HepG2 (cell line): ENCODE results near the gene VGLL4. TPM values are rescaled to one million over a fixed set of nuclear protein-coding genes. Genes with fewer than 3 reads are reported as not detected.

Experiments
- ATAC-seq: fragments of 200-7000 bp; cut with Tn5 transposase; 3 replicates; pipeline ENCODE4 v1.9.1; 2020; ENCODE audit warnings: mild to moderate bottlenecking, moderate library complexity
- BruUV-seq: library from RNA; stranded (reverse); fragments of 400-500 nt; replicated peaks from 2 replicates; lab custom pipeline; 2021; lab: Mats Ljungman, UMichigan
- CTCF ChIA-PET: fragments of 300-600 bp; formaldehyde crosslinking; extraction: SDS; loops from one replicate; lab custom pipeline; 2021; ENCODE audit warnings: low total read pairs, inconsistent platforms, low intra/inter-chr PET ratio; lab: Yijun Ruan, JAX
- POLR2A ChIA-PET: fragments of 350-600 bp; sonication (Branson Sonifier 250); formaldehyde crosslinking; loops from one replicate; lab custom pipeline; 2020; ENCODE audit warnings: antibody characterized with exemption, inconsistent platforms; lab: Yijun Ruan, JAX
- DNase-seq: peaks from one replicate; pipeline ENCODE4 v3.0.0-alpha.2; 2015; ENCODE audit warnings: low spot score
- FAIRE-seq: peaks from 3 replicates; lab custom pipeline; 2011; peaks lifted over from hg19 to GRCh38; lab: Jason Lieb, UNC
- H2AFZ ChIP-seq: one replicate; pipeline ENCODE4 v1.6.1; 2011; ENCODE audit warnings: low read length, inconsistent platforms
- H3K27ac ChIP-seq: fragments of 300-600 bp; 3 replicates; pipeline ENCODE4 v1.8.0; 2011; ENCODE audit warnings: mixed run types, mild to moderate bottlenecking, mixed read lengths, low read length, inconsistent platforms; ENCODE audit not compliant: insufficient read depth; ENCODE audit errors: extremely low read length
- H3K27me3 ChIP-seq, 2 experiments: fragments of 200-600 bp in 1 of 2; 2 replicates in 1 of 2; 3 replicates in 1 of 2; pipeline versions ENCODE4 v1.6.0 to v1.8.0; 2011; ENCODE audit warnings: low read length in 2 of 2, mild to moderate bottlenecking in 2 of 2, moderate library complexity in 2 of 2, inconsistent platforms in 1 of 2; ENCODE audit not compliant: insufficient read depth in 2 of 2, control insufficient read depth in 1 of 2
- H3K36me3 ChIP-seq, 2 experiments: fragments of 200-600 bp in 1 of 2; replicated peaks in 1 of 2; 2 replicates in 1 of 2; 3 replicates in 1 of 2; pipeline versions ENCODE4 v1.5.1 to v1.8.0; 2011; ENCODE audit warnings: low read length in 2 of 2, inconsistent platforms in 1 of 2; ENCODE audit not compliant: insufficient read depth in 2 of 2, control insufficient read depth in 1 of 2
- H3K4me1 ChIP-seq: 2 replicates; pipeline ENCODE4 v1.5.1; 2012; ENCODE audit warnings: low read length, inconsistent platforms; ENCODE audit not compliant: insufficient read depth
- H3K4me2 ChIP-seq: 2 replicates; pipeline ENCODE4 v1.6.0; 2011; ENCODE audit warnings: low read depth, low read length, inconsistent platforms
- H3K4me3 ChIP-seq, 3 experiments: fragments of 200-600 bp in 1 of 3; sonication (generic), shearing (Covaris generic) in 1 of 3; replicated peaks in 1 of 3; 2 replicates each; pipeline ENCODE4 v1.5.1; 2011 to 2016; ENCODE audit warnings: low read length in 3 of 3, inconsistent platforms in 2 of 3, low read depth in 2 of 3, mild to moderate bottlenecking in 2 of 3, control low read depth in 1 of 3, mixed read lengths in 1 of 3; ENCODE audit not compliant: insufficient read depth in 1 of 3
- H3K79me2 ChIP-seq: one replicate; pipeline ENCODE4 v1.6.1; 2011; ENCODE audit warnings: low read length, inconsistent platforms; ENCODE audit not compliant: insufficient read depth
- H3K9ac ChIP-seq: 2 replicates; pipeline ENCODE4 v1.6.0; 2011; ENCODE audit warnings: mild to moderate bottlenecking, low read depth, low read length, inconsistent platforms; ENCODE audit not compliant: insufficient read depth
- H3K9me3 ChIP-seq: 2 replicates; pipeline ENCODE4 v1.5.1; 2012; ENCODE audit warnings: mild to moderate bottlenecking, low read length
- H4K20me1 ChIP-seq: 2 replicates; pipeline ENCODE4 v1.6.0; 2011; ENCODE audit warnings: inconsistent platforms, mild to moderate bottlenecking, low read length, moderate library complexity; ENCODE audit not compliant: insufficient read depth
- EED ChIP-seq: sonication (generic); formaldehyde crosslinking; IDR thresholded peaks from 2 replicates; pipeline ENCODE4 v1.5.0; 2020; ENCODE audit warnings: mild to moderate bottlenecking, missing genetic modification reagents
- JARID2 ChIP-seq: sonication (generic); formaldehyde crosslinking; IDR thresholded peaks from 2 replicates; pipeline ENCODE4 v1.8.1; 2023; ENCODE audit warnings: missing genetic modification reagents, inconsistent platforms; ENCODE audit not compliant: insufficient replicate concordance
- PRPF4 ChIP-seq: fragments of 200-400 bp; formaldehyde crosslinking; IDR thresholded peaks from 2 replicates; pipeline ENCODE4 v1.6.1; 2016; ENCODE audit warnings: low read length, low read depth; ENCODE audit not compliant: poor library complexity, severe bottlenecking
- SSRP1 ChIP-seq: IDR thresholded peaks from 2 replicates; pipeline ENCODE4 v1.6.1; 2016; ENCODE audit warnings: control low read depth
- TSC22D2 ChIP-seq: sonication (generic); formaldehyde crosslinking; IDR thresholded peaks from 2 replicates; pipeline ENCODE4 v1.5.1; 2020; ENCODE audit warnings: missing genetic modification reagents, mild to moderate bottlenecking, borderline replicate concordance
- ZNF335 ChIP-seq: sonication (generic); formaldehyde crosslinking; IDR thresholded peaks from 2 replicates; pipeline ENCODE4 v1.4.0; 2020; ENCODE audit warnings: missing genetic modification reagents
- ZNF549 ChIP-seq: sonication (generic); formaldehyde crosslinking; IDR thresholded peaks from 2 replicates; pipeline ENCODE4 v1.5.0; 2020; ENCODE audit warnings: missing genetic modification reagents
- WGBS: methylation state at CpG from one replicate; pipeline ENCODE4 v1.1.6; 2017; ENCODE audit warnings: low lambda C conversion rate; 5-methylcytosine and 5-hydroxymethylcytosine counted together
- in situ Hi-C: cut with HindIII; loops from 2 replicates; pipeline ENCODE4 v1.10.0; 2017; ENCODE audit warnings: low pct_unique_long_range_greater_than_20kb; ENCODE audit not compliant: extremely low pct_ligation_motif_present
- intact Hi-C: fragments of 100-400 bp; cut with micrococcal nuclease; formaldehyde crosslinking; loops from one replicate; pipeline ENCODE4 v1.10.0; 2022; ENCODE audit not compliant: unreplicated experiment
- polyA plus RNA-seq, 8 experiments: library from polyadenylated mRNA; depleted of rRNA in 3 of 8; stranded (reverse) in 7 of 8; unstranded in 1 of 8; fragments of >200 nt; fragmentation: Illumina TruSeq in 4 of 8; extraction: Trizol in 4 of 8; gene quantifications; 2 replicates each; pipeline versions ENCODE4 v1.2.1 to v1.2.3, GENCODE V29; 2011 to 2016; ENCODE audit warnings: low read depth in 4 of 8, missing spikeins in 1 of 8, mixed read lengths in 1 of 8; ENCODE audit not compliant: insufficient read depth in 1 of 8
- total RNA-seq, 5 experiments: library from RNA; depleted of rRNA; stranded (reverse); fragments of >200 nt; fragmentation: Illumina TruSeq; extraction: Trizol; gene quantifications; 2 replicates each; pipeline ENCODE4 v1.2.3, GENCODE V29; 2016; ENCODE audit warnings: low read depth in 1 of 5
- TF ChIP-seq, protein P1 (sequence below): IDR thresholded peaks from 2 replicates; pipeline ENCODE4 v1.6.1; 2012; ENCODE audit warnings: low read depth, low read length, improper control_type of control experiment
- TF ChIP-seq, protein P2 (sequence below): sonication (generic); formaldehyde crosslinking; IDR thresholded peaks from 2 replicates; pipeline ENCODE4 v1.4.0; 2020; ENCODE audit warnings: mild to moderate bottlenecking, missing genetic modification reagents, borderline replicate concordance
- TF ChIP-seq, protein P3 (sequence below), 2 experiments: sonication (generic) in 1 of 2; formaldehyde crosslinking in 1 of 2; IDR thresholded peaks; 2 replicates each; pipeline versions ENCODE4 v1.4.0 to v1.6.1; 2018 to 2020; ENCODE audit warnings: missing genetic modification reagents in 2 of 2, borderline replicate concordance in 1 of 2, low read depth in 1 of 2, mild to moderate bottlenecking in 1 of 2, missing biosample characterization in 1 of 2
- TF ChIP-seq, protein P4 (sequence below): sonication (generic); formaldehyde crosslinking; IDR thresholded peaks from 2 replicates; pipeline ENCODE4 v1.4.0; 2020; ENCODE audit warnings: missing genetic modification reagents
- TF ChIP-seq, protein P5 (sequence below): sonication (generic); formaldehyde crosslinking; IDR thresholded peaks from 2 replicates; pipeline ENCODE4 v1.9.0; 2021; ENCODE audit warnings: missing genetic modification reagents, borderline replicate concordance

Gene VGLL4
- total and polyA plus RNA-seq, 2 of the 13 experiments (the other 11 are each of a cell fraction or from before 2014, with no cell fraction given), result 23.2 to 39.0 TPM

DNA sequence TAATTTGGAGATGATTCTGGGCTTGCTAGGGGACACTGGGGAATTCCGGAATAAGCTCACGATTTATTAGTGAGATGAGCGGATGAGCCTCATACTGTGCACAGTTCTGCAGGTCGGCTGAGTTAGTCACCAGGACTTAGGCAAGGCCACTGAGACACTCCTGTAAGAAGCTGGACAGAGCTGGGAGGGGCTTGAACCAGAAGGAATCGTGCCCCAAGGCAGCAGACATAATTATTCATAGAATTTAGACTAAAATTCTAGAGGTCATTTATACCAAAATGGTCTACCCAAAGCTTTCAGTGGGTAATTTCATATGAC, 121.4 kb downstream of the VGLL4 start (continued):
- TF ChIP-seq, protein P1, sequence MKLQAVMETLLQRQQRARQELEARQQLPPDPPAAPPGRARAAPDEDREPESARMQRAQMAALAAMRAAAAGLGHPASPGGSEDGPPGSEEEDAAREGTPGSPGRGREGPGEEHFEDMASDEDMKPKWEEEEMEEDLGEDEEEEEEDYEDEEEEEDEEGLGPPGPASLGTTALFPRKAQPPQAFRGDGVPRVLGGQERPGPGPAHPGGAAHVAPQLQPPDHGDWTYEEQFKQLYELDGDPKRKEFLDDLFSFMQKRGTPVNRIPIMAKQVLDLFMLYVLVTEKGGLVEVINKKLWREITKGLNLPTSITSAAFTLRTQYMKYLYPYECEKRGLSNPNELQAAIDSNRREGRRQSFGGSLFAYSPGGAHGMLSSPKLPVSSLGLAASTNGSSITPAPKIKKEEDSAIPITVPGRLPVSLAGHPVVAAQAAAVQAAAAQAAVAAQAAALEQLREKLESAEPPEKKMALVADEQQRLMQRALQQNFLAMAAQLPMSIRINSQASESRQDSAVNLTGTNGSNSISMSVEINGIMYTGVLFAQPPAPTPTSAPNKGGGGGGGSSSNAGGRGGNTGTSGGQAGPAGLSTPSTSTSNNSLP, result no peak
- TF ChIP-seq, protein P2, sequence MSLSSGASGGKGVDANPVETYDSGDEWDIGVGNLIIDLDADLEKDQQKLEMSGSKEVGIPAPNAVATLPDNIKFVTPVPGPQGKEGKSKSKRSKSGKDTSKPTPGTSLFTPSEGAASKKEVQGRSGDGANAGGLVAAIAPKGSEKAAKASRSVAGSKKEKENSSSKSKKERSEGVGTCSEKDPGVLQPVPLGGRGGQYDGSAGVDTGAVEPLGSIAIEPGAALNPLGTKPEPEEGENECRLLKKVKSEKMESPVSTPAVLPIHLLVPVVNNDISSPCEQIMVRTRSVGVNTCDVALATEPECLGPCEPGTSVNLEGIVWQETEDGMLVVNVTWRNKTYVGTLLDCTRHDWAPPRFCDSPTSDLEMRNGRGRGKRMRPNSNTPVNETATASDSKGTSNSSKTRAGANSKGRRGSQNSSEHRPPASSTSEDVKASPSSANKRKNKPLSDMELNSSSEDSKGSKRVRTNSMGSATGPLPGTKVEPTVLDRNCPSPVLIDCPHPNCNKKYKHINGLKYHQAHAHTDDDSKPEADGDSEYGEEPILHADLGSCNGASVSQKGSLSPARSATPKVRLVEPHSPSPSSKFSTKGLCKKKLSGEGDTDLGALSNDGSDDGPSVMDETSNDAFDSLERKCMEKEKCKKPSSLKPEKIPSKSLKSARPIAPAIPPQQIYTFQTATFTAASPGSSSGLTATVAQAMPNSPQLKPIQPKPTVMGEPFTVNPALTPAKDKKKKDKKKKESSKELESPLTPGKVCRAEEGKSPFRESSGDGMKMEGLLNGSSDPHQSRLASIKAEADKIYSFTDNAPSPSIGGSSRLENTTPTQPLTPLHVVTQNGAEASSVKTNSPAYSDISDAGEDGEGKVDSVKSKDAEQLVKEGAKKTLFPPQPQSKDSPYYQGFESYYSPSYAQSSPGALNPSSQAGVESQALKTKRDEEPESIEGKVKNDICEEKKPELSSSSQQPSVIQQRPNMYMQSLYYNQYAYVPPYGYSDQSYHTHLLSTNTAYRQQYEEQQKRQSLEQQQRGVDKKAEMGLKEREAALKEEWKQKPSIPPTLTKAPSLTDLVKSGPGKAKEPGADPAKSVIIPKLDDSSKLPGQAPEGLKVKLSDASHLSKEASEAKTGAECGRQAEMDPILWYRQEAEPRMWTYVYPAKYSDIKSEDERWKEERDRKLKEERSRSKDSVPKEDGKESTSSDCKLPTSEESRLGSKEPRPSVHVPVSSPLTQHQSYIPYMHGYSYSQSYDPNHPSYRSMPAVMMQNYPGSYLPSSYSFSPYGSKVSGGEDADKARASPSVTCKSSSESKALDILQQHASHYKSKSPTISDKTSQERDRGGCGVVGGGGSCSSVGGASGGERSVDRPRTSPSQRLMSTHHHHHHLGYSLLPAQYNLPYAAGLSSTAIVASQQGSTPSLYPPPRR (CRISPR knock-in tag), result no peak
- TF ChIP-seq, protein P3, sequence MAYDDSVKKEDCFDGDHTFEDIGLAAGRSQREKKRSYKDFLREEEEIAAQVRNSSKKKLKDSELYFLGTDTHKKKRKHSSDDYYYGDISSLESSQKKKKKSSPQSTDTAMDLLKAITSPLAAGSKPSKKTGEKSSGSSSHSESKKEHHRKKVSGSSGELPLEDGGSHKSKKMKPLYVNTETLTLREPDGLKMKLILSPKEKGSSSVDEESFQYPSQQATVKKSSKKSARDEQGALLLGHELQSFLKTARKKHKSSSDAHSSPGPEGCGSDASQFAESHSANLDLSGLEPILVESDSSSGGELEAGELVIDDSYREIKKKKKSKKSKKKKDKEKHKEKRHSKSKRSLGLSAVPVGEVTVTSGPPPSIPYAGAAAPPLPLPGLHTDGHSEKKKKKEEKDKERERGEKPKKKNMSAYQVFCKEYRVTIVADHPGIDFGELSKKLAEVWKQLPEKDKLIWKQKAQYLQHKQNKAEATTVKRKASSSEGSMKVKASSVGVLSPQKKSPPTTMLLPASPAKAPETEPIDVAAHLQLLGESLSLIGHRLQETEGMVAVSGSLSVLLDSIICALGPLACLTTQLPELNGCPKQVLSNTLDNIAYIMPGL (CRISPR knock-in tag; IDR thresholded peaks at IDR 0.05; ENCODE audit: borderline replicate concordance in 1 of 2, low read depth in 1 of 2), result no peak

DNA sequence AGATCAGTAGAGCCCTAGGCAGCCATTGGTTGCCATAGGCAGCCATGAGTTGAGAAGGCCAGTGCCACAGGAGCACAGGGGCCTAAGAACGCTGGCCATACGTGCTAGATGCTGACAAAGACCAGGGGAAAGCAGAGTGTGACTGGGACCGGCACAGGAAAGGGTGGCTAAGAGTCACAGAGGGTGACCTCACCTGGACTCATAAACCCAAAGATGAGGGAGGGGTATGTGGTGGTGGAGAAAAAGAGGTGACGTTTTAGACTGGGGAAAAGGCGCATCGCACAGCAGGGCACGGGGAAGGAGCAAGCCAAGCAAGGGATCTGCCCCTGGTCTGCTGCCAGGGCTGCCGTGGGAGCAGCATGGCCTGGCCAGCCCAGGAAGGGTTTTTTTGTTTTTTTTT, 122.5 kb downstream of the VGLL4 start:
- ATAC-seq, result no peak
- no TSS peak for BruUV-seq
- 95% methylated on average over 8 of the region's 8 CpGs for WGBS
- H3K9ac ChIP-seq, result no peak overlapping the region
- ChIA-PET POLR2A (no interaction called here), CTCF (no interaction called here)
- no peaks in the 10 kb centered on the region for H3K27me3 ChIP-seq
- no peaks in the 10 kb centered on the region for H3K36me3 ChIP-seq
- H3K4me1 ChIP-seq, result peaks cover 9% of the 10 kb centered on the region
- no peak overlapping the region for H2AFZ ChIP-seq
- TF ChIP-seq EED (CRISPR knock-in tag), result no peak
- no peak for TF ChIP-seq PRPF4
- TF ChIP-seq, protein P4, sequence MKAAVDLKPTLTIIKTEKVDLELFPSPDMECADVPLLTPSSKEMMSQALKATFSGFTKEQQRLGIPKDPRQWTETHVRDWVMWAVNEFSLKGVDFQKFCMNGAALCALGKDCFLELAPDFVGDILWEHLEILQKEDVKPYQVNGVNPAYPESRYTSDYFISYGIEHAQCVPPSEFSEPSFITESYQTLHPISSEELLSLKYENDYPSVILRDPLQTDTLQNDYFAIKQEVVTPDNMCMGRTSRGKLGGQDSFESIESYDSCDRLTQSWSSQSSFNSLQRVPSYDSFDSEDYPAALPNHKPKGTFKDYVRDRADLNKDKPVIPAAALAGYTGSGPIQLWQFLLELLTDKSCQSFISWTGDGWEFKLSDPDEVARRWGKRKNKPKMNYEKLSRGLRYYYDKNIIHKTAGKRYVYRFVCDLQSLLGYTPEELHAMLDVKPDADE (CRISPR knock-in tag), result no peak
- TF ChIP-seq, protein P5, sequence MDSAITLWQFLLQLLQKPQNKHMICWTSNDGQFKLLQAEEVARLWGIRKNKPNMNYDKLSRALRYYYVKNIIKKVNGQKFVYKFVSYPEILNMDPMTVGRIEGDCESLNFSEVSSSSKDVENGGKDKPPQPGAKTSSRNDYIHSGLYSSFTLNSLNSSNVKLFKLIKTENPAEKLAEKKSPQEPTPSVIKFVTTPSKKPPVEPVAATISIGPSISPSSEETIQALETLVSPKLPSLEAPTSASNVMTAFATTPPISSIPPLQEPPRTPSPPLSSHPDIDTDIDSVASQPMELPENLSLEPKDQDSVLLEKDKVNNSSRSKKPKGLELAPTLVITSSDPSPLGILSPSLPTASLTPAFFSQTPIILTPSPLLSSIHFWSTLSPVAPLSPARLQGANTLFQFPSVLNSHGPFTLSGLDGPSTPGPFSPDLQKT (CRISPR knock-in tag), result no peak
- no peak for TF ChIP-seq TSC22D2
- TF ChIP-seq SSRP1 (CRISPR knock-in tag), result no peak
- no peak for TF ChIP-seq ZNF335 (CRISPR knock-in tag)
- no peak for TF ChIP-seq ZNF549 (CRISPR knock-in tag)
- no peak for TF ChIP-seq JARID2 (CRISPR knock-in tag)
- in situ Hi-C loops (no loop called here), intact Hi-C loops (no loop called here)
- no peak for DNase-seq
- no peak overlapping the region for H3K4me3 ChIP-seq
- H3K9me3 ChIP-seq, result no peaks in the 10 kb centered on the region
- H3K79me2 ChIP-seq, result no peaks in the 10 kb centered on the region
- H3K27ac ChIP-seq, result no peak overlapping the region
- FAIRE-seq, result no peak
- no peak overlapping the region for H3K4me2 ChIP-seq
- H4K20me1 ChIP-seq, result no peaks in the 10 kb centered on the region
